VCaP (cell line): Measurements from ENCODE around the gene GHSR.

Experiments used
- H3K27ac ChIP-seq: fragments of 450-650 bp; 2 replicates; pipeline ENCODE4 v1.5.1; 2017
- TF ChIP-seq, protein P1 (sequence below): fragments of 450-650 bp; conservative IDR thresholded peaks from 2 replicates; pipeline ENCODE4 v1.5.1; 2017; ENCODE audit warnings: mild to moderate bottlenecking, moderate library complexity

The GHSR gene

GRCh38 chr3:172437713-172438112 lies 10.5 kb downstream of the GHSR start:
- H3K27ac ChIP-seq, result peak overlapping the region; percentile 56
- TF ChIP-seq, protein P1, sequence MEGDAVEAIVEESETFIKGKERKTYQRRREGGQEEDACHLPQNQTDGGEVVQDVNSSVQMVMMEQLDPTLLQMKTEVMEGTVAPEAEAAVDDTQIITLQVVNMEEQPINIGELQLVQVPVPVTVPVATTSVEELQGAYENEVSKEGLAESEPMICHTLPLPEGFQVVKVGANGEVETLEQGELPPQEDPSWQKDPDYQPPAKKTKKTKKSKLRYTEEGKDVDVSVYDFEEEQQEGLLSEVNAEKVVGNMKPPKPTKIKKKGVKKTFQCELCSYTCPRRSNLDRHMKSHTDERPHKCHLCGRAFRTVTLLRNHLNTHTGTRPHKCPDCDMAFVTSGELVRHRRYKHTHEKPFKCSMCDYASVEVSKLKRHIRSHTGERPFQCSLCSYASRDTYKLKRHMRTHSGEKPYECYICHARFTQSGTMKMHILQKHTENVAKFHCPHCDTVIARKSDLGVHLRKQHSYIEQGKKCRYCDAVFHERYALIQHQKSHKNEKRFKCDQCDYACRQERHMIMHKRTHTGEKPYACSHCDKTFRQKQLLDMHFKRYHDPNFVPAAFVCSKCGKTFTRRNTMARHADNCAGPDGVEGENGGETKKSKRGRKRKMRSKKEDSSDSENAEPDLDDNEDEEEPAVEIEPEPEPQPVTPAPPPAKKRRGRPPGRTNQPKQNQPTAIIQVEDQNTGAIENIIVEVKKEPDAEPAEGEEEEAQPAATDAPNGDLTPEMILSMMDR, result no peak

- TF ChIP-seq, protein P1, result no peak
- no peak overlapping the region for H3K27ac ChIP-seq
These were observed 32.9 kb downstream of the GHSR start for GRCh38 chr3:172415323-172415722.

DNA sequence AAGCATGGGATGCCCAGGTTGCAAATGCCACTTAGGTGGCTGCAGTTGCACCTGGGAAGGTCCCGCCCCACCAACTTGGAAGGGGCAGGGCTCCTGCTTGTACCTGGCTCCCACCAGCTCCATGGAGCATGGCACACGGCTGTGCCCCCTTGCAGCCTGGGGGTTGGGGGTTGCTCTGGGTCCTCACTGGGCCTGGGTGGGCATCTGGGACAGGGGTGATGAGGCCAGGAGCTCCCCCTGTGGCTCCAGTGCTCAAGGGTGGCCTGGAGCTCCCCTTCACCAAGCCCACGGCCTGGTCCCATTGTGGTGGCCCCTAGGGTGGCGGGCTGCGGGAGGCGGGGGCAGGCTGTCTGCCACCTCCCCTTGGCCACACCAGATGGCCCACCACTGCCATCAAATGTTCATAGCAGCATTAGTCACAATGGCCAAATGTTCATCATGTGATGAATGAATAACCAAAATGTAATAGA lies 36.7 kb downstream of the GHSR start:
- TF ChIP-seq, protein P1, result no peak
- H3K27ac ChIP-seq, result no peak overlapping the region

DNA sequence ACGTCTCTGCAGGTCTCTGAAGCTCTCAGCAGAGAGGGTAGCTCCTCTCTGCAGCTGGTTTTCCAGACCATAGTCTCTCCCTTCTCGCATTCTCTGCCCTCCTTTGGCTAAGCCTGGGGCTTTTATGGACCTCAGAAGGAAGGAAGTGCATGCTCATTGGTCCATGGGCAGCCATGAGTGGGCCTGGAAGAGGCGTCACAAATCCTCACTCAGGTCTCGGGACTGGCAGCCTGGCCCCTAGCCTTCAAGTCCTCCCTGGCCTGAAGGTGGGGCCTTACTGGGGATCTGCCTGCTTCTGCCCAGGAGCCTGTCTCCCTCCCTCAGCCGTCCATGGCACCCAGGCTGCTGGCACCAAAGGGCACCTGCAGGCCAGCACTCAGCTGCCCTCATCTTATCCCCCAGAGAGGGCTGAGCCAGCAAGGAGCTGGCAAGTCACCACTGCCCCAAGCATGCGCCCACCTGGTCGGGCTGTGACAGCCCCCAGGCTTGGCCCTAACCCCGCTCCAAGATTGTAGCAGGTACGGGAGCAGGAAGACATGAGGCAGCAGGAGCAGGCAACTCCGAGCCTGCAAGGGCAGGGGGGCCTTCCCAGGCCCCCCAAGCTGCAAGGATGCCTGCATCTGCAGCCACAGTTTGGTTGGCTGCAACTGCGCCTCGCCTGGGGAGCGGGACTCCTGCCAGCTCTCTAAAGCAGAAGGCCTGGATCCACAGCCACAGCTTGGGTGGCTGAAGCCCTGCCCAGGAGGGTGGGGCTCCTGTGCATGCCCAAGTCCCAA lies 37.4 kb downstream of the GHSR start:
- H3K27ac ChIP-seq, result no peak overlapping the region
- TF ChIP-seq, protein P1, result no peak

DNA sequence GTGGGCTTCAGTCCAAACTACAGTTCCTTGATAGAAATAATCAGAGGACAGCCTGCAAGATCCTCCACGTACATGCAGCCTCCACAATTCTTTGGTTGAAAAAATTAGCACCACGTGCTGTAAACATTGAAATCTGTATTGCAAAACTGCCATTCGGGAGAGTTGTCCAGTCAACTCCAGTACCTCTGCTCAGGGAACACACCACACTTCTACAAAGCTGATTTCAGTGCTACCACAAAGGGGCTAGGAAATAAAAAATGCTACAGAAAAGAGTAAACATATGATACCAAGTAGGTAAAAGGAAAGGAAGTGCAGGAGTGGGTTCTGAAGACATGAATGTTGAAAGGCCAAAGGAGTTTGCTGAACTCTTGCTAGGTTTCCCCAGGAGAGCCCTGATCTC lies 40.4 kb downstream of the GHSR start:
- no peak overlapping the region for H3K27ac ChIP-seq
- TF ChIP-seq, protein P1, result no peak

DNA sequence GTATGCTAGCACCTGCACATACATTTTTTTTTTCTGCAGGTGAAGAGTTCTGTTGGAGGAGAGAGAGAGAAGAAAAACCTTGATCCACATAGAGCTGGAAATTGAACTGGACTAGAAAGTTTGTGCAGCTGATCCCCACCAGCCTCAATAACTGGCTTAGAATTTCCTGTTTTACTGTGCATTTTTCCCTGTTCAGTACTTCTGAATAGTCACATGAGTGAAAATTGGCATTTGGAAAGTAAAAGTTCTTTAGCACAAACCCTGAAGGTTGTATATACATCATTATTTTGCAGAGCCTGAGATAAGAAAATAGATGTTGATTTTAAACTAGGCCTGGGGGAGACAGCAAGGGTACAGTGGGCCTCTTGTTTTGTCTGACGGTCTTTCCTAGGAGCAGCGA lies 42.3 kb downstream of the GHSR start:
- TF ChIP-seq, protein P1, result no peak

DNA sequence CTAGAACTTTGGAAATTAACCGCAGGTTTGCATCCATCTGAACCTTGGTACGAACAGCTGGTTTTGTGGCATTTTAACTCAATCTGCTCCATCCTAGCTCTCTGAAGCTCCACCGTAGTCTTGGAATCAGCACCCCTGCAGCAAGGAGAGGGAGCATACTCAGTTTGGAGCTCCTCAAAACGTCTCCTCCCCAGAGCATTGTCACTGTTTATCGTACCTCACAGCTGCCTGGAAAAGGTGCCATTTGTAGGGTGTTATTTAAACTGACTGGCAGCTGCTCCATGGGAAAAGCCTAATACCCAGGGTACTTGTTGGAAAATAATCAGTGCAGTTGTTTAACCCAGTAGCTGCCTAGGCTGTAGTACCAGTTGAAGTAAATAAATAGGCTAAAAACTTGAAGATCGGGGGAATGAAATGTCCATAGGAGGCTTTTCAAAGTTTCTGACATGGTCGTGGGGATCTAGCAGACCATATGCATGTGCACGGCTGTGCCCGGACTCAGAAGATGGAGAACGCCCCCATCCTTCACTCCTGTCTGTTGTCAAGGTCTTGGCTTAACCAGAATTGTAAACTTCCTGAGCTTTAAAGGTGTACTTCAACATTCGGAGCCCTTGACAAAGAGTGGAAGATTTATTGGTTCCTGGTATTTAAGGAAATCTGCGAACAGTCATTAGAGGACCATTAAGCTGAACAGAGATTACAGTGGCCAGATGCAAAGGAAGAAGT lies 43.9 kb downstream of the GHSR start:
- no peak overlapping the region for H3K27ac ChIP-seq
- TF ChIP-seq, protein P1, result no peak

More for the DNA sequence above, 42.3 kb downstream of the GHSR start:
- H3K27ac ChIP-seq, result no peak overlapping the region
